Upper lobe of left lung (tissue), 6 donors: ENCODE data around the gene STIP1. TPM values are rescaled to one million over a fixed set of nuclear protein-coding genes. Genes with fewer than 3 reads are reported as not detected.
A peak's percentile ranks its signal among the peaks of the same experiment; 100 is the strongest.

Source experiments
- ATAC-seq, 2 donors: fragments of 200-7000 bp; cut with Tn5 transposase; one replicate each; pipeline ENCODE4 v1.9.1; 2022; ENCODE audit warnings: mild to moderate bottlenecking in 2 of 2, moderate library complexity in 2 of 2; ENCODE audit not compliant: low FRiP score in 2 of 2
- DNase-seq, 2 donors: peaks; one replicate each; pipeline ENCODE4 v3.0.0-alpha.2; 2019 to 2020
- H3K27ac ChIP-seq, 4 donors: fragments of 200-600 bp; sonication (generic); one replicate each; pipeline ENCODE4 v1.5.1; 2016 to 2019
- H3K27me3 ChIP-seq, 4 donors: fragments of 200-600 bp; sonication (generic); one replicate each; pipeline ENCODE4 v1.5.1; 2017 to 2019
- H3K36me3 ChIP-seq, 4 donors: fragments of 200-600 bp; sonication (generic); one replicate each; pipeline ENCODE4 v1.5.1; 2016 to 2019
- H3K4me1 ChIP-seq, 4 donors: fragments of 200-600 bp; sonication (generic); one replicate each; pipeline ENCODE4 v1.5.1; 2018 to 2019
- H3K4me3 ChIP-seq, 4 donors: fragments of 200-600 bp; sonication (generic); one replicate each; pipeline ENCODE4 v1.5.1; 2017 to 2019; ENCODE audit warnings: mild to moderate bottlenecking in 2 of 4, moderate library complexity in 1 of 4
- H3K9me3 ChIP-seq, 4 donors: fragments of 200-600 bp; sonication (generic); one replicate each; pipeline ENCODE4 v1.5.1; 2018 to 2019
- EP300 ChIP-seq, 4 donors: sonication (generic); formaldehyde crosslinking; IDR thresholded peaks; one replicate each; pipeline ENCODE4 v1.5.1; 2017; ENCODE audit warnings: antibody characterized with exemption in 4 of 4, control low read depth in 2 of 4
- POLR2A ChIP-seq, 4 donors: fragments of 450-650 bp; IDR thresholded peaks; one replicate each; pipeline ENCODE4 v1.5.1; 2016 to 2017; ENCODE audit warnings: antibody characterized with exemption in 4 of 4, mild to moderate bottlenecking in 2 of 4
- POLR2AphosphoS5 ChIP-seq, 2 donors: sonication (generic); formaldehyde crosslinking; IDR thresholded peaks; one replicate each; pipeline ENCODE4 v1.5.1; 2017; ENCODE audit warnings: antibody characterized with exemption in 2 of 2
- WGBS, 2 donors: methylation state at CpG; one replicate each; pipeline ENCODE4 v1.1.5; 2017 to 2018; 5-methylcytosine and 5-hydroxymethylcytosine counted together
- total RNA-seq, 6 donors: library from RNA; depleted of rRNA in 4 of 6; stranded (reverse); fragments of >200 nt in 4 of 6; gene quantifications; one replicate each; pipeline versions ENCODE4 v1.1.0 to v1.2.1, GENCODE V29; 2016 to 2021
- TF ChIP-seq, protein P1 (sequence below), 6 experiments: fragments of 450-650 bp in 4 of 6; fragments of 200-600 bp in 2 of 6; sonication (generic) in 2 of 6; IDR thresholded peaks; one replicate each; pipeline ENCODE4 v1.5.1; 2016 to 2019; ENCODE audit warnings: antibody characterized with exemption in 6 of 6
- donor health status: DM: no; HTN: no; CAD: no; lungs with moderate emphysema.
- donor health status: DM: no; HTN: yes; CAD: no; lungs with severe emphysema.

STIP1 gene
- total RNA-seq, 6 donors from 2014 or later: 37.8 to 132 (median 82.6) TPM

GRCh38 chr11:64241491-64242374 lies 55.8 kb downstream of the STIP1 start:
- DNase-seq: peak in 1 of 2 donors; percentile 55
- Histone ChIP-seq H3K9me3 (no peaks in the 10 kb centered on the region), H3K4me1 (peaks cover 55 to 73% (median 59%) of the 10 kb centered on the region in 4 donors), H3K36me3 (peaks cover 0 to 31% (median 18%) of the 10 kb centered on the region in 4 donors), H3K4me3 (peak overlapping the region; percentile 71 to 97 (median 90)), H3K27ac (peak overlapping the region; percentile 93 to 99 (median 98)), H3K27me3 (no peaks in the 10 kb centered on the region)
- WGBS, 2 donors: 0 to 1% methylated on average over 23 to 43 of the region's 63 CpGs
- peak in 1 of 2 donors; percentile 2 for ATAC-seq
- no peak for TF ChIP-seq EP300 (IDR thresholded peaks at IDR 0.05)
- TF ChIP-seq, protein P1, sequence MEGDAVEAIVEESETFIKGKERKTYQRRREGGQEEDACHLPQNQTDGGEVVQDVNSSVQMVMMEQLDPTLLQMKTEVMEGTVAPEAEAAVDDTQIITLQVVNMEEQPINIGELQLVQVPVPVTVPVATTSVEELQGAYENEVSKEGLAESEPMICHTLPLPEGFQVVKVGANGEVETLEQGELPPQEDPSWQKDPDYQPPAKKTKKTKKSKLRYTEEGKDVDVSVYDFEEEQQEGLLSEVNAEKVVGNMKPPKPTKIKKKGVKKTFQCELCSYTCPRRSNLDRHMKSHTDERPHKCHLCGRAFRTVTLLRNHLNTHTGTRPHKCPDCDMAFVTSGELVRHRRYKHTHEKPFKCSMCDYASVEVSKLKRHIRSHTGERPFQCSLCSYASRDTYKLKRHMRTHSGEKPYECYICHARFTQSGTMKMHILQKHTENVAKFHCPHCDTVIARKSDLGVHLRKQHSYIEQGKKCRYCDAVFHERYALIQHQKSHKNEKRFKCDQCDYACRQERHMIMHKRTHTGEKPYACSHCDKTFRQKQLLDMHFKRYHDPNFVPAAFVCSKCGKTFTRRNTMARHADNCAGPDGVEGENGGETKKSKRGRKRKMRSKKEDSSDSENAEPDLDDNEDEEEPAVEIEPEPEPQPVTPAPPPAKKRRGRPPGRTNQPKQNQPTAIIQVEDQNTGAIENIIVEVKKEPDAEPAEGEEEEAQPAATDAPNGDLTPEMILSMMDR (IDR thresholded peaks at IDR 0.05): peak in 3 of 6 experiments; percentile 11 to 38 (median 14)
- TF ChIP-seq POLR2AphosphoS5 (IDR thresholded peaks at IDR 0.05): peak; percentile 61 to 75
- peak in 3 of 4 donors; percentile 34 to 58 (median 45) for TF ChIP-seq POLR2A (IDR thresholded peaks at IDR 0.05)

DNA sequence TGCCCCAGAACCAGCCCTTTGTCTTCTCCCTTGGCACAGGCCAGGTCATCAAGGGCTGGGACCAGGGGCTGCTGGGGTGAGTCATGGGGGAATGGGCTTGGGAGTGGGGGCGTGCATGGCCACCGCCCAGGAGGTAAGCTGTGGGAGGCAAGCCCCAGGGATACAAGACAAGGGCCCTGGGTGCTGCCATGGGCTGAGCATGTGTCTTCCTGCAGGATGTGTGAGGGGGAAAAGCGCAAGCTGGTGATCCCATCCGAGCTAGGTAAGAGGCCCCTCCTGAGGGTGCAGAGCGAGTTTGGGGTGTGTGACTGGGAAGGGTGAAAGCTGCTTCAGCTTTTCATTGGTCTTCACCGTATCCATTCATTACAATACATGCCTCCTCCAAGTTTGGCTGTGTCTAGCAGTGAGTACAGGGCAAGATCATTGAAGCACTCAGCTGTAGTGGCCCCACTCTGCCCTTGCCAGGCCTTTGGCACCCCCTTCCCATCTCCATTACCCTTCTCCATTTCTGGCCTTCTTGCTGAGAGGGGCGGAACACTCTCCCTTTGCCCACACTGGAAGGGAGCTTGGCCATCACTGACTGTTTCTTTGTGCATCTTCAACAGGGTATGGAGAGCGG lies 57.4 kb downstream of the STIP1 start:
- no peaks in the 10 kb centered on the region for H3K9me3 ChIP-seq
- peaks cover 0 to 18% (median 13%) of the 10 kb centered on the region in 4 donors for H3K36me3 ChIP-seq
- no peak for ATAC-seq
- peak overlapping the region in 1 of 4 donors; percentile 89 for H3K4me3 ChIP-seq
- no peak for TF ChIP-seq POLR2AphosphoS5 (IDR thresholded peaks at IDR 0.05)
- TF ChIP-seq, protein P1 (IDR thresholded peaks at IDR 0.05): no peak
- TF ChIP-seq EP300 (IDR thresholded peaks at IDR 0.05): no peak
- no peak for TF ChIP-seq POLR2A (IDR thresholded peaks at IDR 0.05)
- 81 to 90% methylated on average over 4 to 8 of the region's 8 CpGs for WGBS, 2 donors
- H3K27ac ChIP-seq: peak overlapping the region in 1 of 4 donors; percentile 93
- H3K4me1 ChIP-seq: peaks cover 48 to 70% (median 56%) of the 10 kb centered on the region in 4 donors
- no peaks in the 10 kb centered on the region for H3K27me3 ChIP-seq
- peak in 1 of 2 donors; percentile 38 for DNase-seq

- H3K36me3 ChIP-seq: peaks cover 0 to 13% (median 10%) of the 10 kb centered on the region in 4 donors
These were observed 58.1 kb downstream of the STIP1 start for GRCh38 chr11:64244107-64244506.

DNA sequence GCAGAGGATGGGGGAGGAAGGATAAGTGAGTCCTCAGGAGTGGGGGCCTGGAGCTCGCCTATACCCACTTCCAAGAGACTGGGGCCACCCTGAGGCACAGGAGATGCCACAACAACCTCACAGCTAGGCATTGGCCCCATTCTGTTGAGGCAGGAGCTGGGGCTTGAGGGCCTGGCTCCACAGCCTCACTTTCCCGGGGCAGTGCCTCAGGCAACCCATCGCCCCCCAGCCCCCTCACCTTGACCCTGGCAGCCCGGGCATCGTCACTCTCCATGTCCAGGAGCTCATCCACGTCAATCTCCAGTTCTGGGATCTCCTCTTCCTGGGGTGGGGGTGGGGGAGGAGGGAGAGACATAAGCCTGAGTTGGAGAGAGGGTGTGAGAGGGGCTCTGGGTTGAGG lies 59.0 kb downstream of the STIP1 start:
- no peak for ATAC-seq
- Histone ChIP-seq H3K27me3 (no peaks in the 10 kb centered on the region), H3K36me3 (peaks cover 0 to 13% (median 10%) of the 10 kb centered on the region in 4 donors), H3K27ac (peak overlapping the region; percentile 73 to 91 (median 82)), H3K9me3 (no peaks in the 10 kb centered on the region), H3K4me3 (peak overlapping the region in 3 of 4 donors; percentile 69 to 79 (median 70)), H3K4me1 (peaks cover 40 to 56% (median 46%) of the 10 kb centered on the region in 4 donors)
- 30% methylated on average over 6 of the region's 6 CpGs; no CpG with 5 or more reads in 1 of the 2 donors for WGBS, 2 donors
- DNase-seq: peak in 1 of 2 donors; percentile 45
- no peak for TF ChIP-seq POLR2A (IDR thresholded peaks at IDR 0.05)
- TF ChIP-seq, protein P1 (IDR thresholded peaks at IDR 0.05): no peak
- no peak for TF ChIP-seq POLR2AphosphoS5 (IDR thresholded peaks at IDR 0.05)

More at GRCh38 chr11:64244107-64244506, 58.1 kb downstream of the STIP1 start:
- WGBS, 2 donors: 76 to 86% methylated on average over 5 of the region's 5 CpGs
- Histone ChIP-seq H3K4me3 (no peak overlapping the region), H3K9me3 (no peaks in the 10 kb centered on the region), H3K27ac (no peak overlapping the region), H3K4me1 (peaks cover 45 to 64% (median 52%) of the 10 kb centered on the region in 4 donors), H3K27me3 (no peaks in the 10 kb centered on the region)
- TF ChIP-seq POLR2AphosphoS5 (IDR thresholded peaks at IDR 0.05) (no peak), EP300 (IDR thresholded peaks at IDR 0.05) (no peak), POLR2A (IDR thresholded peaks at IDR 0.05) (no peak)
- TF ChIP-seq, protein P1 (IDR thresholded peaks at IDR 0.05): no peak
- DNase-seq (no peak), ATAC-seq (no peak)
